HG02759 (cell line): Measurements from ENCODE around the gene COL27A1.

ENCODE experiments used
- ATAC-seq: cut with Tn5 transposase; IDR thresholded peaks from one replicate; pipeline ENCODE4 v1.9.1; 2021; ENCODE audit warnings: mild to moderate bottlenecking, moderate library complexity; ENCODE audit not compliant: unreplicated experiment

The COL27A1 gene

DNA sequence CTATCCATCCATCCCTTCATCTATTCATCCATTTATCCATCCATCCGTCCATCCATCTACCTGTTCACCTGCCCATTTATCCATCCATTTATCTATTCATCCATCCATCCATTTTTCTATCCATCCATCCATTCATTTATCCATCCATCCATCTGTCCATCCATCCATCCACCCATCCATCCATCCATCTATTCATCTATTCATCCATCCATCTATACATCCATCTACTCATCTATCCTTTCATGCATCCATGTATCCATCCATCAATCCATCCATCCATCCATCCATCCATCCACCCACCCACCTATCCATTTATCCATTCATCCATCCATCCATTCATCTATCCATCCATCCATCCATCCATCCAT is 10.8 kb downstream of the COL27A1 start:
- no peak for ATAC-seq

- ATAC-seq: no peak
These were observed 11.6 kb downstream of the COL27A1 start for GRCh38 chr9:114166614-114167572.

GRCh38 chr9:114167591-114168091 is 12.3 kb downstream of the COL27A1 start:
- no peak for ATAC-seq

- no peak for ATAC-seq
These were observed 13.1 kb downstream of the COL27A1 start for GRCh38 chr9:114168281-114169028.

- no peak for ATAC-seq
These were observed 14.0 kb downstream of the COL27A1 start for GRCh38 chr9:114169029-114169951.

GRCh38 chr9:114169952-114170770 is 14.8 kb downstream of the COL27A1 start:
- no peak for ATAC-seq

GRCh38 chr9:114170771-114171461 is 15.6 kb downstream of the COL27A1 start:
- no peak for ATAC-seq

- ATAC-seq: no peak
These were observed 16.2 kb downstream of the COL27A1 start for GRCh38 chr9:114171500-114171899.

DNA sequence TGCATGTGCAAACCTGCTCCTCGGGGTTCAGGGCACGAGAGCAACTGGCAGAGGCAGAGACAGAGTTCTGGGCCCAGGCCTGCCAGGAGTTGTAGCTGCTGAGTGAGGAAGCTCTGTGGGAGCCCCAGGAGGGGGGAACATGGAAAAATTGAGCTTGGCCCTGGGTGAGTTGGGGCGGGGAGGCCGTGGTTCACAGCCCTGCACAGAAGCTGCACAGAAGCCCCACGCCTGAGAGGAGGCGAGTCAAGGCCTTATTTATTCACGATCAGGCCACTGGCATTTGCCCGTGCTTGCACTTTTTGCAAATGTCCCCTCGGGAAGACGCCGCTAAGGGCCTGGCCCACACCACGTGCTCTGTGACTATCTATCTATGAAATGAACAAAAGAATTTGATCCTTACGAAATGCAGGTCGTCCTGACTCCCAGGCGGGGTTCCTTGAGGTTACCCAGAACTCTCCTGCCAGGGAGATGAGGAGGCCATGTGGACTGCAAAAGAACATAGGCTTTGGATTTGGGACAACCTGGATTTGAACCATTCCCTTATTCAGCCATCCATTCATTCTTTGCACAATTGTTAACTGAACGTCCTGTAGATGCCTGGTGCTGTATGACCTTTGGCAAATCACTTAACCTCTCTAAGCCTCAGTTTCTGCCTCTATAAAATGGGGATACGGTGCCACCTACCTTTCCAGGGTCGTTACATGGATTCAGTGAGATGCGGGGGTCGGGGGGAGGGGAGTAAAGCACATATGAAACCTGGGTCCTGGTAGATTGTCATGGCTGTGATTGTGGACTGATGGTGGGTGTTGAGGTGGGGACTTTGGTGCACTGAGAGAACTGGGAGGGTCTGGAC is 17.9 kb downstream of the COL27A1 start:
- ATAC-seq: no peak

DNA sequence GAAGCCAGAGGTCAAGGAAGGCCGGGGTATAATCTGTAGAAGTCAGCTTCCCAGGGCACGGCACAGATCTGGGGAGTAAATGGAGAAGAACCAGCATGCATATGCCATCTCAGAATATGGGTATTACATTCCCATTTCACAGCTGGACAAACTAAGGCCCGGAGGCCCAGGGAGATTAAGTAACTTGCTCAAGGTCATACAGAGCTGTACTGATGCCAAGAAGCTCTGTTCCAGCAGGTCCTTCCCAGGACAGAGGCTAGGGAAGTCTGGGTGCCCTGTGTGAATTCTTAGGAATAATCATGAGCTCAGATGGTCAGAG is 19.2 kb downstream of the COL27A1 start:
- no peak for ATAC-seq

GRCh38 chr9:114174876-114175771 is 19.8 kb downstream of the COL27A1 start:
- no peak for ATAC-seq

DNA sequence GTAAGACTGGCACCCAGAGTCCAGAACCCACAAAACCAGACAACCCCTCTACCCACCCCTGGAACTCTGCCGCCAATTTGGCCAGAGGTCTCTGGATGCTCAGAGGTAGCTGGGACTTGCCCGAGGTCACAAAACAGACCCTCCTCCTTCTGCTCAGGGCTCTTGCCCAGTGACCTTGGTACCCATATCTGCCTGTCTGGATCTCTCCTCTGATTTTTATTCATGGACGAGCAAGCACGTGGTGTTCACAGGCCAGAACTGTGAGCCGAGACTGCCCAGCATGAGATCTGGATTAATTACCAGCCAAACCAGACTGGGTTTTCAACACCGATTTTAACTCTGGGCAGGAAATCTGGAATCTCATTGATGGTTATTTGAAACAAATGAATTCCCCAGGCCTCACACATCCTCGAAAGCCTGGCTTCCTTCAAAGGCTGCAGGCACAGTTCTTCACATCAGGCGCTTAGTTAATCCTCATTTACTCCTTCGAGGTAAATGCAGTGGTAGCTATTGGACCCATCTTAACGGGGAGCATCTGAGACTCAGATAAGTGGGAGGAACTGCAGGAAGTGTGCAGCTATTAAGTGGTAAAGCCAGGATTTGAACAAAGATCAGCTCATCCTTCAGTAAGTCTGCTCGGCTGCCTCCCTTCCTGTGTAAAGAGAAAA is 21.4 kb downstream of the COL27A1 start:
- ATAC-seq: no peak

DNA sequence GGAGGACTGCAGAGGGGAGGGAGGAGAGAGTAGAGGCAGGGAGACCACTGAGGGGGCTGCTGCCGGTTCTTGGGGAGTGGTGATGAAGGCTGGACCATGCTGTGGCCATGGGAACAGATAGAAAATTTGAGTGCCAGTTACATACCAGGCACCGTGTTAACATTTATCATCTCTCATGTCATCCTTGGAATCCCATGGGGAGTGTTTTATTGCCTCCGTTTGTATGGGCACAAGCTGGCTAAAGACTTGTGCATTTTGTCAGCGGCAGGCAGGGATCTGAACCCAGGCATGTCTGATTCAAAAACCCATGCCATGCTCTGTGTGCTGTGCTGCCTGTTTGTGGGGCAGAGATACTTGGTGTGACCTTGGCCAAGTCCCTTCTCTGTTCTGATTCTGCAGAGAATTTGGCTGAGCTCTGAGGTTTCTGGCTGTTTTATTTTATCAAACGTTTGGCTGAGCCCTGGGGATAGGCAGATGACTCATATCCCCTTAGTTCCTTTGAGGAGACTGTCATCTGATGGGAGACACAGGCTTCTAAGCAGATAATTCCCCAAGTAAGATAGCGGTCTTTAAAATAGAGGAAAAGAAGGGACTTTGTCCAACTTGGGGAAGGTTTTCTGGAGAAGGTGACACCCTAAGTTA is 22.2 kb downstream of the COL27A1 start:
- ATAC-seq: no peak

GRCh38 chr9:114178076-114178475 is 22.7 kb downstream of the COL27A1 start:
- ATAC-seq: no peak

DNA sequence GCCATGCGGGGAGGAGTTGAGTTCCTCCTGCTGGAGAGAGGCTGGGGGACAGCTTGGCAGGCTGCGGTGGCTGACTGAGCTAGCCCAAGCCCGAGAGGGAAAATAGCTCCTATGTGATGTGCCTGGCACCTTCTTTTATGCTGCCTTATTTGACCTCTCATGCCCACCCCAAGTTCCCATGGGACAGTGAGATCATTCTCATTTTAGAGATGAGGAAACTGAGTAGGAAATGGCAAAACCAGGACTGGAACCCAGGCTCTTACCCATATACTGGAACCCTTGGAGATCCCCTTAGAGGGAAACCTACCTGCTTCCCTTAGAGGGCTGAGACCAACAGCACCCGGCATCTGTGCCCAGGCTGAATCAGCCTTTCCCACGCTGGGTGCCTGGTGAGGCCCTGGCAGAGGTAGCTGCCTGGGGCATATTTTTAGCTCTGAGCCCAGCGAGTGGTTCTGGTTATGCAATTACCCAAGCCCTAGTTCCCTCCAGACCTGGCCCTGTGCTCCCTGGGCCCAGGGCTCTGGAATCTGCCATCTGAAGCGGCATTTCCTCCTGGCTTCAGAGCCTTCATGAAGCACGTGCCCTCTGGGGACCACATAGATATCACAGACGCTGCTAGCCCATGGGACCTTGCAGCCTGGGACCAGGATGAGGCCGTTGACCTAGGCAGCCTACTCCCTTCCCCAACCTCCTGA is 23.6 kb downstream of the COL27A1 start:
- no peak for ATAC-seq

DNA sequence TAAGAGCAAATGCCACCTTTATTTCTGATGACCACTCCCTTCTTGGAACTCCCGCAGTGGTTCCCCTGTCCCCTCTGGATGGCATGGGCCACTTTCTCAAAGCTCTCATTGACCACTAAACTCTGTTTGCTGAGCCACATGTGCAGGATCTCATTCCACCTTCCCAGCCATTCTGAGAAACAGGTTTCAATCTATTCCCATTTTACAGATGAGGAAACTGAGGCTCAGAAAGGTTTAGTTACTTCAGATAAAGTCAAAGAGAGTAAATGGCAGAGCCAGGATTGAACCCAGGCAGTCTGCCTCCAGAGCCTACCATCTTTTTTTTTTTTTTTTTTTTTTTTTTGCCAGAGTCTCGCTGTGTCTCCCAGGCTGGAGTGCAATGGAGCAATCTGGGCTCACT is 24.2 kb downstream of the COL27A1 start:
- no peak for ATAC-seq
